ENCODE results near the gene UGT3A1. TPM values are rescaled to one million over a fixed set of nuclear protein-coding genes. Genes with fewer than 3 reads are reported as not detected.

Gene UGT3A1
- polyA plus RNA-seq, 1 of the 3 experiments (the other 2 are of a cell fraction): not detected

- no peaks in the 10 kb centered on the region for H3K9me3 ChIP-seq
- no peak for TF ChIP-seq NFIC (IDR thresholded peaks at IDR 0.05; ENCODE audit: borderline replicate concordance)
- no peak for TF ChIP-seq EZH2phosphoT487 (IDR thresholded peaks at IDR 0.05; ENCODE audit: borderline replicate concordance, low read depth)
- no peak for TF ChIP-seq SIN3A (IDR thresholded peaks at IDR 0.05; ENCODE audit: borderline replicate concordance, low read depth, low read length)
- no peak for TF ChIP-seq TEAD4 (IDR thresholded peaks at IDR 0.05; ENCODE audit: borderline replicate concordance, insufficient read depth)
- no peak for TF ChIP-seq USF1 (IDR thresholded peaks at IDR 0.05; ENCODE audit: borderline replicate concordance, low read depth)
- TF ChIP-seq RCOR1 (IDR thresholded peaks at IDR 0.05; ENCODE audit: low read length): peak; percentile 88
- TF ChIP-seq FOXJ3 (CRISPR knock-in tag; IDR thresholded peaks at IDR 0.05): no peak
- TF ChIP-seq MXI1 (IDR thresholded peaks at IDR 0.05; ENCODE audit: low read depth, low read length): no peak
- no peak for TF ChIP-seq PBX3 (IDR thresholded peaks at IDR 0.05)
- no peak for TF ChIP-seq TAF1 (IDR thresholded peaks at IDR 0.05; ENCODE audit: borderline replicate concordance, low read depth, low read length)
- no peak for TF ChIP-seq TCF12 (IDR thresholded peaks at IDR 0.05)
- TF ChIP-seq CHD2 (IDR thresholded peaks at IDR 0.05; ENCODE audit: low read length, partially characterized antibody): peak; percentile 64
- no peak for TF ChIP-seq ZBTB33 (IDR thresholded peaks at IDR 0.05; ENCODE audit: borderline replicate concordance, low read depth)
- TF ChIP-seq SMC3 (IDR thresholded peaks at IDR 0.05; ENCODE audit: low read depth, low read length): no peak
- TF ChIP-seq EP300 (IDR thresholded peaks at IDR 0.05; ENCODE audit: borderline replicate concordance in 1 of 2, low read depth in 1 of 2, low read length in 1 of 2): peak in 1 of 2 experiments; percentile 84; a peak in 2 of 4 replicates
- peak; percentile 60 for TF ChIP-seq GATA2 (CRISPR knock-in tag; IDR thresholded peaks at IDR 0.05)
- TF ChIP-seq POLR2AphosphoS5 (IDR thresholded peaks at IDR 0.05; ENCODE audit: low read depth, low read length): no peak
- no peaks in the 10 kb centered on the region for H3K36me3 ChIP-seq (replicated peaks in 1 of 2; ENCODE audit: control insufficient read depth in 1 of 2, insufficient read depth in 2 of 2, low read length in 1 of 2)
- WGBS (ENCODE audit: low lambda C conversion rate): 9% methylated on average over 1 of the region's 1 CpG
- peaks cover 0 to 31% of the 10 kb centered on the region in 2 experiments; a peak in 1 of 4 replicates for H3K4me1 ChIP-seq (ENCODE audit: control insufficient read depth in 1 of 2, insufficient read depth in 2 of 2, low read depth in 1 of 2, low read length in 1 of 2)
- CTCF ChIA-PET: interaction anchor here (0.7 kb wide), 1 partner anchor 142 kb away, joined by 3 read pairs; no protein-coding TSS in a partner anchor
- no peaks in the 10 kb centered on the region for H3F3A ChIP-seq (replicated peaks; ENCODE audit: insufficient read depth)
- H3K79me2 ChIP-seq (ENCODE audit: insufficient read depth): no peaks in the 10 kb centered on the region
- H4K20me1 ChIP-seq (ENCODE audit: insufficient read depth): no peaks in the 10 kb centered on the region
- H3K9me2 ChIP-seq: no peaks in the 10 kb centered on the region
- peak; percentile 68 for DNase-seq
- H3K27me3 ChIP-seq (ENCODE audit: insufficient read depth): no peaks in the 10 kb centered on the region
- no peak overlapping the region for H3K9ac ChIP-seq
- H3K4me3 ChIP-seq (ENCODE audit: low read depth in 2 of 2, low read length in 1 of 2): no peak overlapping the region
- H3K27ac ChIP-seq (ENCODE audit: low read depth in 2 of 2, low read length in 1 of 2): peak overlapping the region in 1 of 2 experiments; percentile 76; a peak in 2 of 4 replicates
- H2AFZ ChIP-seq (ENCODE audit: low read depth): no peak overlapping the region
- POLR2A ChIA-PET: interaction anchor here (0.6 kb wide), 1 partner anchor 123 kb away, joined by 3 read pairs; no protein-coding TSS in a partner anchor
- H3K4me2 ChIP-seq: no peak overlapping the region
These were observed 38.7 kb upstream of the UGT3A1 start for GRCh38 chr5:36029914-36030313.
